Measurements from ENCODE around the gene ARHGEF38.

- TF ChIP-seq ATF2 (tag by site-specific recombination; IDR thresholded peaks at IDR 0.05; ENCODE audit: low read depth) = no peak
- no peak for TF ChIP-seq ZNF416 (tag by site-specific recombination; IDR thresholded peaks at IDR 0.05)
- no peak for TF ChIP-seq TRIM28 (IDR thresholded peaks at IDR 0.05; ENCODE audit: borderline replicate concordance, low read length)
- TF ChIP-seq, protein P1, sequence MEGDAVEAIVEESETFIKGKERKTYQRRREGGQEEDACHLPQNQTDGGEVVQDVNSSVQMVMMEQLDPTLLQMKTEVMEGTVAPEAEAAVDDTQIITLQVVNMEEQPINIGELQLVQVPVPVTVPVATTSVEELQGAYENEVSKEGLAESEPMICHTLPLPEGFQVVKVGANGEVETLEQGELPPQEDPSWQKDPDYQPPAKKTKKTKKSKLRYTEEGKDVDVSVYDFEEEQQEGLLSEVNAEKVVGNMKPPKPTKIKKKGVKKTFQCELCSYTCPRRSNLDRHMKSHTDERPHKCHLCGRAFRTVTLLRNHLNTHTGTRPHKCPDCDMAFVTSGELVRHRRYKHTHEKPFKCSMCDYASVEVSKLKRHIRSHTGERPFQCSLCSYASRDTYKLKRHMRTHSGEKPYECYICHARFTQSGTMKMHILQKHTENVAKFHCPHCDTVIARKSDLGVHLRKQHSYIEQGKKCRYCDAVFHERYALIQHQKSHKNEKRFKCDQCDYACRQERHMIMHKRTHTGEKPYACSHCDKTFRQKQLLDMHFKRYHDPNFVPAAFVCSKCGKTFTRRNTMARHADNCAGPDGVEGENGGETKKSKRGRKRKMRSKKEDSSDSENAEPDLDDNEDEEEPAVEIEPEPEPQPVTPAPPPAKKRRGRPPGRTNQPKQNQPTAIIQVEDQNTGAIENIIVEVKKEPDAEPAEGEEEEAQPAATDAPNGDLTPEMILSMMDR (tag by site-specific recombination; IDR thresholded peaks at IDR 0.05) = no peak
- no peak for TF ChIP-seq ZNF132 (tag by site-specific recombination; IDR thresholded peaks at IDR 0.05; ENCODE audit: borderline replicate concordance)
- TF ChIP-seq ZNF2 (tag by site-specific recombination; IDR thresholded peaks at IDR 0.05) = no peak
- no peak for TF ChIP-seq ZBTB17 (tag by site-specific recombination; IDR thresholded peaks at IDR 0.05)
- TF ChIP-seq ZBTB48 (tag by site-specific recombination; IDR thresholded peaks at IDR 0.05) = no peak
- TF ChIP-seq ZNF324 (tag by site-specific recombination; IDR thresholded peaks at IDR 0.05) = no peak
- no peak for TF ChIP-seq ZNF571 (tag by site-specific recombination; IDR thresholded peaks at IDR 0.05)
- no peak for TF ChIP-seq ZNF776 (tag by site-specific recombination; IDR thresholded peaks at IDR 0.05; ENCODE audit: borderline replicate concordance)
- no peak for TF ChIP-seq ZBTB21 (tag by site-specific recombination; IDR thresholded peaks at IDR 0.05)
These were observed 106.8 kb downstream of the ARHGEF38 start for GRCh38 chr4:105659190-105659589.

Measured in HEK293 (cell line).